Loucy (cell line): ENCODE data around the gene CHST12.

ENCODE experiments used
- H2AFZ ChIP-seq: fragments of 200-600 bp; sonication (generic); 2 replicates; pipeline ENCODE4 v1.6.0; 2016; ENCODE audit warnings: antibody characterized with exemption, mild to moderate bottlenecking, low read length, moderate library complexity
- H3F3A ChIP-seq: fragments of 200-600 bp; 2 replicates; pipeline ENCODE4 v1.6.0; 2016; ENCODE audit warnings: antibody characterized with exemption, low read depth, mild to moderate bottlenecking
- H3K27me3 ChIP-seq: fragments of 200-600 bp; sonication (generic); 2 replicates; pipeline ENCODE4 v1.6.1; 2014; ENCODE audit warnings: low read length, mild to moderate bottlenecking; ENCODE audit not compliant: insufficient read depth, poor library complexity, severe bottlenecking
- H3K36me3 ChIP-seq: fragments of 200-600 bp; sonication (generic); 2 replicates; pipeline ENCODE4 v1.6.1; 2016; ENCODE audit warnings: low read length; ENCODE audit not compliant: insufficient read depth
- H3K4me1 ChIP-seq: fragments of 200-600 bp; sonication (generic); 2 replicates; pipeline ENCODE4 v1.5.1; 2014; ENCODE audit warnings: low read length, mild to moderate bottlenecking; ENCODE audit not compliant: insufficient read depth, poor library complexity, severe bottlenecking
- H3K4me2 ChIP-seq: fragments of 200-600 bp; sonication (generic); 2 replicates; pipeline ENCODE4 v1.6.0; 2014; ENCODE audit warnings: antibody characterized with exemption, low read length, low read depth, mild to moderate bottlenecking; ENCODE audit not compliant: poor library complexity, severe bottlenecking
- H3K4me3 ChIP-seq: fragments of 200-600 bp; sonication (generic); 2 replicates; pipeline ENCODE4 v1.5.1; 2014; ENCODE audit warnings: low read length, mild to moderate bottlenecking, mixed read lengths; ENCODE audit not compliant: poor library complexity, severe bottlenecking
- H3K79me2 ChIP-seq: fragments of 200-600 bp; sonication (generic); 2 replicates; pipeline ENCODE4 v1.6.1; 2014; ENCODE audit warnings: low read length; ENCODE audit not compliant: insufficient read depth
- H3K9ac ChIP-seq: fragments of 200-600 bp; sonication (generic); 2 replicates; pipeline ENCODE4 v1.6.0; 2014; ENCODE audit warnings: mild to moderate bottlenecking, low read depth, low read length, moderate library complexity; ENCODE audit not compliant: poor library complexity, severe bottlenecking
- H3K9me2 ChIP-seq: fragments of 200-600 bp; sonication (generic); replicated peaks from 2 replicates; pipeline ENCODE4 v1.6.1; 2016; ENCODE audit warnings: low read depth, low read length, mixed read lengths
- H3K9me3 ChIP-seq: fragments of 200-600 bp; sonication (generic); 2 replicates; pipeline ENCODE4 v1.6.1; 2014; ENCODE audit warnings: mild to moderate bottlenecking, antibody characterized with exemption, low read length, low read depth; ENCODE audit not compliant: insufficient read depth
- H4K20me1 ChIP-seq: fragments of 200-600 bp; sonication (generic); 2 replicates; pipeline ENCODE4 v1.6.0; 2014; ENCODE audit warnings: antibody characterized with exemption, low read length, mild to moderate bottlenecking; ENCODE audit not compliant: insufficient read depth, poor library complexity, severe bottlenecking
- EZH2phosphoT487 ChIP-seq: fragments of 200-600 bp; IDR thresholded peaks from 2 replicates; pipeline ENCODE4 v1.6.1; 2018; ENCODE audit warnings: antibody characterized with exemption, mild to moderate bottlenecking, moderate library complexity, borderline replicate concordance
- TF ChIP-seq, protein P1 (sequence below): fragments of 200-600 bp; sonication (generic); conservative IDR thresholded peaks from 2 replicates; pipeline ENCODE4 v1.5.1; 2014; ENCODE audit warnings: mild to moderate bottlenecking, antibody characterized with exemption, low read length

Gene CHST12

DNA sequence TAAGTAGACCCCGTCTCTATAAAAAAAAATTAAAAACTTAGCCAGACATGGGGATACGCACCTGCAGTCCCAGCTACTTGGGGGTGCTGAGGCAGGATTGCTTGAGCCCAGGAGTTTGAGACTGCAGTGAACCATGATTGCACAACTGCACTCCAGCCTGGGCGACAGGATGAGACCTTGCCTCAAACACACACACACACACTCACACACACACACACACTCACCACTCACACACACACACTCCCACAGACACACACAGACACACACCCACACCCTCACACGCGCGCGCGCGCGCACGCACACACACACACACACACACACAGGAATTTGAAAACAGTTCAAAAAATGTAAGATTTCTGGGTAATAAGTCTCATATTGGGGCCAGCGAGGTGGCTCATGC is 81.5 kb downstream of the CHST12 start:
- no peaks in the 10 kb centered on the region for H3K79me2 ChIP-seq
- no peaks in the 10 kb centered on the region for H3K36me3 ChIP-seq
- H3K4me3 ChIP-seq, result no peak overlapping the region
- H4K20me1 ChIP-seq, result no peaks in the 10 kb centered on the region
- TF ChIP-seq EZH2phosphoT487, result no peak
- TF ChIP-seq, protein P1, sequence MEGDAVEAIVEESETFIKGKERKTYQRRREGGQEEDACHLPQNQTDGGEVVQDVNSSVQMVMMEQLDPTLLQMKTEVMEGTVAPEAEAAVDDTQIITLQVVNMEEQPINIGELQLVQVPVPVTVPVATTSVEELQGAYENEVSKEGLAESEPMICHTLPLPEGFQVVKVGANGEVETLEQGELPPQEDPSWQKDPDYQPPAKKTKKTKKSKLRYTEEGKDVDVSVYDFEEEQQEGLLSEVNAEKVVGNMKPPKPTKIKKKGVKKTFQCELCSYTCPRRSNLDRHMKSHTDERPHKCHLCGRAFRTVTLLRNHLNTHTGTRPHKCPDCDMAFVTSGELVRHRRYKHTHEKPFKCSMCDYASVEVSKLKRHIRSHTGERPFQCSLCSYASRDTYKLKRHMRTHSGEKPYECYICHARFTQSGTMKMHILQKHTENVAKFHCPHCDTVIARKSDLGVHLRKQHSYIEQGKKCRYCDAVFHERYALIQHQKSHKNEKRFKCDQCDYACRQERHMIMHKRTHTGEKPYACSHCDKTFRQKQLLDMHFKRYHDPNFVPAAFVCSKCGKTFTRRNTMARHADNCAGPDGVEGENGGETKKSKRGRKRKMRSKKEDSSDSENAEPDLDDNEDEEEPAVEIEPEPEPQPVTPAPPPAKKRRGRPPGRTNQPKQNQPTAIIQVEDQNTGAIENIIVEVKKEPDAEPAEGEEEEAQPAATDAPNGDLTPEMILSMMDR, result no peak
- H3F3A ChIP-seq, result no peaks in the 10 kb centered on the region
- no peaks in the 10 kb centered on the region for H3K4me1 ChIP-seq
- H3K9me3 ChIP-seq, result no peaks in the 10 kb centered on the region
- H3K9ac ChIP-seq, result no peak overlapping the region
- no peak overlapping the region for H2AFZ ChIP-seq
- H3K4me2 ChIP-seq, result no peak overlapping the region
- no peaks in the 10 kb centered on the region for H3K9me2 ChIP-seq
- no peaks in the 10 kb centered on the region for H3K27me3 ChIP-seq

DNA sequence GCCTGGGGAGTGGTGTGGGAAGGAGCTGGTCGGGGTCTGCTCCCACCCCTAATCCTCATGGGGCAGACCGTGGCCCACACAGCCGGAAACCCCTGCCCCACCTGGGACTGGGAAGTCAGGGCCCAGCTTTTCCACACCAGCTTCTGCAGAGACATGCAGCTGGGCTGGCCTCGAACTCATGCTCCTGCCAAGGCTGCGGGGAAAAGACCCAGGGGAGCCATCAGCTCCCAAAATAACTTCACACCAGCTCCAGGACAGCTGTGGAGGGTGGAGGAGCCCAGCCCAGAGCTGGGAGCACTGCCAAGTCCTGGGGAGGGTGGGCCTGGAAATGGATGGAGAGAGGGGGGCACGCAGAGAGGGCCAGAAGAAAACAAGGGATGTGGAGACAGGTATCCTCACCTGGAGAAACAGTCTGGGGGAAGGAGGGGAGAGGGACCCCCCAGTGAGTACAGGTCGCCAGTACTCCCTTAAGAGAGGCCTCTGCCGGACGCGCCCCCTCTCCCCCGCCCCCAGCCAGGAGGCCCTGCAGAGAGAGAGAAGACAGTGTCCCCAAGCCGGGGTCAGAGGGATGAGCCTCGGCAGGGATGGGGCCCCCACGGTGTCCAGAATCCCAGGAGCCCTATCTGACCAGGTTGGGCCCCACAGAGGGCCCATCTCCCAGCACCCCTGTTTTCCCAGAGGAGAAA is 84.3 kb downstream of the CHST12 start:
- no peak overlapping the region for H3K4me3 ChIP-seq
- no peaks in the 10 kb centered on the region for H3K36me3 ChIP-seq
- no peaks in the 10 kb centered on the region for H3F3A ChIP-seq
- H3K79me2 ChIP-seq, result no peaks in the 10 kb centered on the region
- no peak overlapping the region for H3K4me2 ChIP-seq
- no peaks in the 10 kb centered on the region for H3K9me2 ChIP-seq
- no peaks in the 10 kb centered on the region for H3K9me3 ChIP-seq
- no peak overlapping the region for H2AFZ ChIP-seq
- TF ChIP-seq, protein P1, result no peak
- H3K9ac ChIP-seq, result no peak overlapping the region
- no peaks in the 10 kb centered on the region for H3K27me3 ChIP-seq
- no peaks in the 10 kb centered on the region for H4K20me1 ChIP-seq
- no peaks in the 10 kb centered on the region for H3K4me1 ChIP-seq

- Histone ChIP-seq H3K4me2 (no peak overlapping the region), H3K9me2 (no peaks in the 10 kb centered on the region), H3K27me3 (no peaks in the 10 kb centered on the region), H3K4me3 (no peak overlapping the region), H3K4me1 (no peaks in the 10 kb centered on the region), H3F3A (no peaks in the 10 kb centered on the region), H4K20me1 (no peaks in the 10 kb centered on the region), H3K9ac (no peak overlapping the region), H3K79me2 (no peaks in the 10 kb centered on the region), H2AFZ (no peak overlapping the region), H3K9me3 (no peaks in the 10 kb centered on the region), H3K36me3 (no peaks in the 10 kb centered on the region)
- TF ChIP-seq EZH2phosphoT487, result no peak
- TF ChIP-seq, protein P1, result no peak
Measured at GRCh38 chr7:2488272-2488645, 84.8 kb downstream of the CHST12 start.
